Measurements from ENCODE around the gene GRM7. TPM values are rescaled to one million over a fixed set of nuclear protein-coding genes. Genes with fewer than 3 reads are reported as not detected.

GRM7 gene
- total RNA-seq, 4 donors from 2014 or later: not detected

DNA sequence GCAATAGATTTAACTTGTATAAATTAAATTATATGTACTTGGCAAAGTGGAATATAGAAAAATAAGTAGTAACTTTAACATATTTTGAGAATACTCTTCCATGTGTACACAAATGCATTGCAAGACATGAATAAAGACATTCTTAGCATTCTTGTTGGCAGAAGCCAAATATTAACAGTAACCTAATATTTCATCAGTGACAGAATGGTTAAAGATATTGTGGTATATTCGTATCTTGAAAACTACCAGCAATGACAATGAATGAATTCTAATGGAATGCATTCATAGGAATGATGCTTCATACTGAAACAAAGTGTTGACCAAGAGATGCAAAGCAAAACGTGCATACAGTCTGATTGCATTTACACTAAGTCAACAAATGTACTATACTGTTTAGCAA lies 524.7 kb downstream of the GRM7 start:
- in situ Hi-C loops (cut with MboI; ENCODE audit: low sequenced_read_pairs in 4 of 4) (no loop called here), intact Hi-C loops (cut with DNase I; ENCODE audit: low total_unique reads) (no loop called here)
- no peaks in the 10 kb centered on the region for H3K36me3 ChIP-seq
- no peaks in the 10 kb centered on the region for H3K27me3 ChIP-seq
- DNase-seq (no peak), ATAC-seq (no peak)
- no peaks in the 10 kb centered on the region for H3K9me3 ChIP-seq
- TF ChIP-seq, protein P1, sequence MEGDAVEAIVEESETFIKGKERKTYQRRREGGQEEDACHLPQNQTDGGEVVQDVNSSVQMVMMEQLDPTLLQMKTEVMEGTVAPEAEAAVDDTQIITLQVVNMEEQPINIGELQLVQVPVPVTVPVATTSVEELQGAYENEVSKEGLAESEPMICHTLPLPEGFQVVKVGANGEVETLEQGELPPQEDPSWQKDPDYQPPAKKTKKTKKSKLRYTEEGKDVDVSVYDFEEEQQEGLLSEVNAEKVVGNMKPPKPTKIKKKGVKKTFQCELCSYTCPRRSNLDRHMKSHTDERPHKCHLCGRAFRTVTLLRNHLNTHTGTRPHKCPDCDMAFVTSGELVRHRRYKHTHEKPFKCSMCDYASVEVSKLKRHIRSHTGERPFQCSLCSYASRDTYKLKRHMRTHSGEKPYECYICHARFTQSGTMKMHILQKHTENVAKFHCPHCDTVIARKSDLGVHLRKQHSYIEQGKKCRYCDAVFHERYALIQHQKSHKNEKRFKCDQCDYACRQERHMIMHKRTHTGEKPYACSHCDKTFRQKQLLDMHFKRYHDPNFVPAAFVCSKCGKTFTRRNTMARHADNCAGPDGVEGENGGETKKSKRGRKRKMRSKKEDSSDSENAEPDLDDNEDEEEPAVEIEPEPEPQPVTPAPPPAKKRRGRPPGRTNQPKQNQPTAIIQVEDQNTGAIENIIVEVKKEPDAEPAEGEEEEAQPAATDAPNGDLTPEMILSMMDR (IDR thresholded peaks at IDR 0.05 in 4 of 5, conservative IDR thresholded peaks at IDR 0.05 in 1 of 5): no peak
- TF ChIP-seq POLR2A (IDR thresholded peaks at IDR 0.05): no peak
- no peaks in the 10 kb centered on the region for H3K4me1 ChIP-seq
- H3K27ac ChIP-seq: no peak overlapping the region
- no peak overlapping the region for H3K4me3 ChIP-seq

DNA sequence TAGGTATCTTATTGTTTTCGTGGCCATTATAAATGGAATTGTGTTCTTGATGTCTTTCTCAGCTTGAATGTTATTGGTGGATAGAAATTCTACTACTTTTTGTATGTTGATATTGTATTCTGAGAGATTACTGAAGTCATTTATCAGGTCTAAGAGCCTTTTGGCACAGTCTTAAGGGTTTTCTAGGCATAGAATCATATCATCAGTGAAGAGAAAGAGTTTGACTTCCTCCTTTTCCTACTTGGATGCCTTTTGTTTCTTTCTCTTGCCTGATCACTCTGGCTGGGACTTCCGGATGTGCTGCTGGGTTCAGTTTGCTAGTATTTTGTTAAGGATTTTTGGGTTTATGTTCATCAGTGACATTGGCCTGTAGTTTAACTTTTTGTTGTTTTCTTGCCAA lies 527.1 kb downstream of the GRM7 start:
- no peaks in the 10 kb centered on the region for H3K9me3 ChIP-seq
- H3K27me3 ChIP-seq: no peaks in the 10 kb centered on the region
- in situ Hi-C loops (cut with MboI; ENCODE audit: low sequenced_read_pairs in 4 of 4) (no loop called here), intact Hi-C loops (cut with DNase I; ENCODE audit: low total_unique reads) (no loop called here)
- no peak overlapping the region for H3K27ac ChIP-seq
- TF ChIP-seq, protein P1 (IDR thresholded peaks at IDR 0.05 in 4 of 5, conservative IDR thresholded peaks at IDR 0.05 in 1 of 5): no peak
- no peak for TF ChIP-seq POLR2A (IDR thresholded peaks at IDR 0.05)
- H3K4me3 ChIP-seq: no peak overlapping the region
- H3K4me1 ChIP-seq: no peaks in the 10 kb centered on the region
- DNase-seq (no peak), ATAC-seq (no peak)
- H3K36me3 ChIP-seq: no peaks in the 10 kb centered on the region

DNA sequence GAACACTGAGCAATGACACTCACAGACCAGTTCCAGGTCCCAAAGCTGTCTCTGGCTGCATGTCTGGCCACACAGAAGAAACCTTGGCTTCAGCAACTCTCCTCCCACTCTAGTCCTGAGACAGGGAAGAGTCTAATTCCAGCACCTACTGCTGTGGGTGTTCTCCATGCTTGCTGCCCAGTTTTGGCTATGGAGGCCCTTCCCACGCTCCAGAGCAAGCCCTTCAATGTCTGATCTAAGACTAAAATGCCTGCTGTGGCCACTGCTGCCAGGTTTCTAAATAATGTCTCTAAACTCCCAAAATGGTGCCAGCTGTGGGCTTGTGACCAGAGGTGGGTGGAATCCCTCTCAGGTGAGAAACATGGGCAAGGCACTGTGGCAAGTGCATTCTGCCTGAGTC lies 531.3 kb downstream of the GRM7 start:
- ATAC-seq (no peak), DNase-seq (no peak)
- TF ChIP-seq, protein P1 (IDR thresholded peaks at IDR 0.05 in 4 of 5, conservative IDR thresholded peaks at IDR 0.05 in 1 of 5): no peak
- no peak for TF ChIP-seq POLR2A (IDR thresholded peaks at IDR 0.05)
- no peaks in the 10 kb centered on the region for H3K27me3 ChIP-seq
- no peaks in the 10 kb centered on the region for H3K9me3 ChIP-seq
- in situ Hi-C loops (cut with MboI; ENCODE audit: low sequenced_read_pairs in 4 of 4): no loop called here
- H3K36me3 ChIP-seq: no peaks in the 10 kb centered on the region
- no peaks in the 10 kb centered on the region for H3K4me1 ChIP-seq
- H3K4me3 ChIP-seq: no peak overlapping the region
- H3K27ac ChIP-seq: no peak overlapping the region
- intact Hi-C loops (cut with DNase I; ENCODE audit: low total_unique reads): no loop called here

DNA sequence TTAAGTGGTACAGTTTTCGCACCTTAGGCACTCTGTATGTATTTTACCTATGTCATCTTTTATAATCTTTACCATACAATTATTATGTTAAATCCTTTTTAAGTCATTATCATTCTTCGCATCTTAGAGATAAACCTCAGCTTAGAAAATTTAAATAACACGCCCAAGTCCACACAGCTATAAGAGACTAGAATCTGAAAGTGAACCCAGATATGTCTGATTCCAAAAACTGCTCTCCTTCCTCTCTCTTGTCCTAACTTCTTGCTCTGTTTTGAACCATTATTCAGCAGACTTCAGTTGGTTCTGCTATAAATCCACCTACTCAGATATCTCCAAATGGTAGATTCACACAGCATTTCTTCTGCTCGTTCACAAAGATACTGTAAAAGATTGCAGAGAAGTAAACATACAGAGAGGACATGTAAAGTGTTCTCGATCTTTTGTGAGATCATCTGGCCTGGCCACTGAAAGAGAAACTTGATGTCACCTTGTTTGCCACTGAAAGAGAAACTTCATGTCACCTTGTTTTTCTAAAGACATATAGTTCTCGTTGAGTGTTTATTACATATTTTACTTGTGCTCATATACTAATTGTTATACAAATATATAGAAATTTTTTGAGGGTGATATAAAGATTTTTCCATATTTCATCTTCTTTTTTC lies 533.2 kb downstream of the GRM7 start:
- Histone ChIP-seq H3K4me1 (no peaks in the 10 kb centered on the region), H3K36me3 (no peaks in the 10 kb centered on the region), H3K4me3 (no peak overlapping the region), H3K27me3 (no peaks in the 10 kb centered on the region), H3K9me3 (no peaks in the 10 kb centered on the region), H3K27ac (no peak overlapping the region)
- intact Hi-C loops (cut with DNase I; ENCODE audit: low total_unique reads): no loop called here
- TF ChIP-seq, protein P1 (IDR thresholded peaks at IDR 0.05 in 4 of 5, conservative IDR thresholded peaks at IDR 0.05 in 1 of 5): no peak
- no peak for TF ChIP-seq POLR2A (IDR thresholded peaks at IDR 0.05)
- ATAC-seq (no peak), DNase-seq (no peak)
- in situ Hi-C loops (cut with MboI; ENCODE audit: low sequenced_read_pairs in 4 of 4): no loop called here

DNA sequence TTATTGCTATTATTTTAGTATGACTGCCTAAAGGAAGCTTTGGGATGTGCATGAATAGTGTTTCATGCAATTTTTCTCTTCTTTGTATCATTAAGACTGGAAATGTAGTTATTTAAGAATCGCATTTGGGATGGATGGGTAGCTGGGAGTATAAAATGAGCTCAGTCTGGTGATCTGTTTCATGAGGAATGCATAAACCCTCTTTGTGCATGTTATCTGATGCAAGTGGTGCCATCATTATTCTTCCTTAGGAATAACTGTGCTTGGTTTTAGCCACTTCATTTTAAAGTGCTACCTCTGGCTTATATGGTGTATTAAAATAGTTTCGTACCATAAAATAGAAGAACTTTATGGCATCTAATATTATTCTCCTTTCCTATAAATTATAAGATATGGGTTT lies 535.6 kb downstream of the GRM7 start:
- H3K27ac ChIP-seq: no peak overlapping the region
- H3K4me3 ChIP-seq: no peak overlapping the region
- H3K36me3 ChIP-seq: no peaks in the 10 kb centered on the region
- no peaks in the 10 kb centered on the region for H3K27me3 ChIP-seq
- DNase-seq: no peak
- no peak for TF ChIP-seq POLR2A (IDR thresholded peaks at IDR 0.05)
- TF ChIP-seq, protein P1 (IDR thresholded peaks at IDR 0.05 in 4 of 5, conservative IDR thresholded peaks at IDR 0.05 in 1 of 5): no peak
- ATAC-seq: no peak
- in situ Hi-C loops (cut with MboI; ENCODE audit: low sequenced_read_pairs in 4 of 4) (no loop called here), intact Hi-C loops (cut with DNase I; ENCODE audit: low total_unique reads) (no loop called here)
- H3K4me1 ChIP-seq: no peaks in the 10 kb centered on the region
- H3K9me3 ChIP-seq: no peaks in the 10 kb centered on the region

All from gastrocnemius medialis (tissue), 4 donors.